NK-92 treated with Interleukin-12 subunit alpha and Interleukin-12 subunit beta, amount 100 ng/mL, for 24 hours (cell line): ENCODE results near the gene MAPKAPK2.

Experiments
- DNase-seq: peaks from one replicate; lab custom pipeline; 2025; lab: John Stamatoyannopoulos, UW

MAPKAPK2 gene

GRCh38 chr1:206684003-206684402, 702 bp upstream of the MAPKAPK2 start:
- no peak for DNase-seq

GRCh38 chr1:206685334-206685768, 646 bp downstream of the MAPKAPK2 start:
- peak; percentile 56 for DNase-seq

- peak; percentile 52 for DNase-seq
Measured at GRCh38 chr1:206685769-206686477, 1.2 kb downstream of the MAPKAPK2 start.

- peak; percentile 51 for DNase-seq
Measured at GRCh38 chr1:206686478-206687249, 2.0 kb downstream of the MAPKAPK2 start.

GRCh38 chr1:206687251-206687914, 2.7 kb downstream of the MAPKAPK2 start:
- DNase-seq: no peak

GRCh38 chr1:206687915-206688442, 3.3 kb downstream of the MAPKAPK2 start:
- DNase-seq: no peak

GRCh38 chr1:206690516-206690915, 5.8 kb downstream of the MAPKAPK2 start:
- no peak for DNase-seq

- DNase-seq: no peak
Measured at GRCh38 chr1:206691604-206692003, 6.9 kb downstream of the MAPKAPK2 start.

- DNase-seq: no peak
Measured at GRCh38 chr1:206693029-206693428, 8.3 kb downstream of the MAPKAPK2 start.

- DNase-seq: no peak
Measured at GRCh38 chr1:206693592-206693991, 8.9 kb downstream of the MAPKAPK2 start.

- no peak for DNase-seq
Measured at GRCh38 chr1:206694171-206695124, 9.7 kb downstream of the MAPKAPK2 start.

- no peak for DNase-seq
Measured at GRCh38 chr1:206695733-206696132, 11.0 kb downstream of the MAPKAPK2 start.

- DNase-seq: no peak
Measured at GRCh38 chr1:206696812-206697585, 12.3 kb downstream of the MAPKAPK2 start.

GRCh38 chr1:206698011-206698410, 13.3 kb downstream of the MAPKAPK2 start:
- no peak for DNase-seq

- DNase-seq: no peak
Measured at GRCh38 chr1:206699000-206699586, 14.4 kb downstream of the MAPKAPK2 start.

GRCh38 chr1:206699626-206700025, 14.9 kb downstream of the MAPKAPK2 start:
- DNase-seq: no peak

GRCh38 chr1:206700445-206701036, 15.8 kb downstream of the MAPKAPK2 start:
- DNase-seq: no peak

- no peak for DNase-seq
Measured at GRCh38 chr1:206702260-206702659, 17.6 kb downstream of the MAPKAPK2 start.

- DNase-seq: no peak
Measured at GRCh38 chr1:206702803-206703202, 18.1 kb downstream of the MAPKAPK2 start.

GRCh38 chr1:206703661-206704060, 19.0 kb downstream of the MAPKAPK2 start:
- DNase-seq: peak; percentile 66
